SKM-1 treated with dmso at 0.1 percent for 144 hours (cell line): ENCODE measurements around the gene DPF1.

Experiments
- DNase-seq: peaks from one replicate; lab custom pipeline; 2025; ENCODE audit not compliant: unreplicated experiment; lab: John Stamatoyannopoulos, UW

Gene DPF1

DNA sequence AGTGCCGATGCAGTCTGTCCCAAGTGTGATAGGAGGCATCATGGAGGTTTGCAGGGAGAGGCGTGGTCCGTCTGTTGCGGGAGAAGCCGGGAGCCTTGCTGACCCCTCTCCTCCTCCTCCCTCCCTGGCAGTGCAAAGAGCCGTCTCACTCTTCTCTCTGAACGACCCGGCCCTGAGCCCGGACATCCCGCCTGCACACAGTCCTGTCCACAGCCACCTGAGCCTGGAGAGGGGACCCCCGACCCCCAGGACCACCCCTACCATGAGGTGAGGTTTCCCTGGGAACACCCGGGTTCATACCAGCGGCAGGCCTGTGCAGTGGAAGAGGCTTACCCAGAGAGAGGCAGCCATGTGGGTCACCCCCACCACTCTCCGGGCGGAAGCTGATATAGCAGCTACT, 22.3 kb downstream of the DPF1 start:
- no peak for DNase-seq

DNA sequence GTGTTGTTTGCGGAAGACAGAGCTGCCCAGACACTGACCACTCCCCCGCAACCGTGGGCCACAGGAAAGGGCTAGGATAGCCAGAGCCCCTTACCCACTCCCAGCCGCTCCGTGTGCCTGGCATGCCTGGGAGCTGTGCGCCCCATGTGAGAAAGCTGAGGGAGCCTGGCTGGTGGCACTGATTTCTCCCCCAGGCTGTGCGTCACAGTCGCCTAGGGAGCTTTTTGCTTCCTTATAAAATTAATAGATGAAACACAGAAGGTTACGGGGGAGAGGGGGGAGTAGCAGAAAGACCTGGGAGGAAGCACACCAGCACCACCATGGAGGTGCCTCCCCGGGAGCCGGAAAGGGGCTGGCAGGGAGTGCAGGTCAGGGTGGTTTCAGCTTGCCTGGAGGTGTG, 24.7 kb downstream of the DPF1 start:
- no peak for DNase-seq

DNA sequence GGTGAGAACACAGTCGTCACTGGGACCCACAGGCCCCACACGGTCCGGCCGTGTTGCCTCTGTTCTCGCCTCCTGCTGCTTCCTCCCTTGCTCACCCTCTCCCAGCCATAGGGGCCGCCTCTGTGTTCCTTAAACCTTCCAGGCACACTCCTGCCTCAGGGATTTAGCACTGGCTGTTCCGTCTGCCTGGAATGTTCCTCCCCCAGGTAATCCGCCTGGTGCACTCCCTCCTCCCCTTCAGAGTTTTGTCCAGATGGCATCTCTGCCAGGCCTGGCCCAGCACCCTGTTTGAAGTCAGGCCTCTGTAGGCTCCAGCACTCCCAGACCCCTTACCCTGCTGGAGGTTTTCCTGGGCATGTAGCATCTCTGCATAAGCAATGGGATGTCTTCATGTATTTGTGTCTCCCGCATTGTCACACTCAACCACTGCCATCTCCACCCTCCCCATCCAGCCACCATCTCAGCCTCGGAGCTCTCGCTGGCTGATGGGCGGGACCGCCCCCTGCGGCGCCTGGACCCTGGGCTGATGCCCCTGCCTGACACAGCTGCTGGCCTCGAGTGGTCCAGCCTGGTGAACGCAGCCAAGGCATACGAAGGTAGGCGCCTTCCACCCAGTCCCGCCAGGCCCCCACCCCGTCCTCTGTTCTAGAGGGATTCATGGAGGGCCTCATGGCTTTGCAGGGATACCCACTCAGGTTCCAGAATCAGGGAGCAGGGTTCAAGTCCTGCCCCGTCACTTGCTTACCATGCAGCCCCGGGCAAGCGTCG, 25.9 kb downstream of the DPF1 start:
- no peak for DNase-seq

DNA sequence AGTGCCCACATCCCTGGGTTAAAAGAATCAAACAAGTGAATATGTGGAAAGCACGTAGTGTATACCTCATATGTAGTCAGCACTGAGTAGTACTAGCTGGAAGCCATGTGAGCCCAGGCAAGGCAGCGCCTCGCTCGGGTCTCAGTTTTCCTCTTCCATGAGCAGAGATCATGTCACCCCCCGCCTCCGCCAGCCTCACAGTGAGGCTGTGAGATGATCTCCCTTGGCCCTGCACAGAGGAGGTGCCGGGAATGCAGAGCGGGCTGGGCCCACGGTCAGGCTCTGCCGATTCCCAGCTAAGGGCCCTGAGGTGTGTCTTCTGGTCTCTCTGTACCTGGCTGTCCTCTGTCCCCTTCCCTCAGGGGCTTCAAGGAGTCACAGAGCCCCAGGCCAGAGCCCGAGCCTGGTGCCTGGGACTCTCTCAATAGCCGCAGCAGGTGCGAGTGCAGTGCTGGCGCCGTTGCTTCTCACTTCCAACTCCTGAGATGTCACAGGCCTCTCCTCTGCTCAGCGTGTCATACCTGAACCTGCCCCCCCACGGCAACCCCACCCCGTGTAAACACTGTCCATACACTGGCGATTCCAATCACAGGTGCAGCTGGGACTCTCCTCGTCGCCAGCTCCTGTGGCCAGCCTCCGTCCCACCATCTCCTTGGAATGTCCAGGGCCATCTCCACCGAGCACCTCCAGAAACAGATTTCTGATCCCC, 26.9 kb downstream of the DPF1 start:
- DNase-seq, result no peak

DNA sequence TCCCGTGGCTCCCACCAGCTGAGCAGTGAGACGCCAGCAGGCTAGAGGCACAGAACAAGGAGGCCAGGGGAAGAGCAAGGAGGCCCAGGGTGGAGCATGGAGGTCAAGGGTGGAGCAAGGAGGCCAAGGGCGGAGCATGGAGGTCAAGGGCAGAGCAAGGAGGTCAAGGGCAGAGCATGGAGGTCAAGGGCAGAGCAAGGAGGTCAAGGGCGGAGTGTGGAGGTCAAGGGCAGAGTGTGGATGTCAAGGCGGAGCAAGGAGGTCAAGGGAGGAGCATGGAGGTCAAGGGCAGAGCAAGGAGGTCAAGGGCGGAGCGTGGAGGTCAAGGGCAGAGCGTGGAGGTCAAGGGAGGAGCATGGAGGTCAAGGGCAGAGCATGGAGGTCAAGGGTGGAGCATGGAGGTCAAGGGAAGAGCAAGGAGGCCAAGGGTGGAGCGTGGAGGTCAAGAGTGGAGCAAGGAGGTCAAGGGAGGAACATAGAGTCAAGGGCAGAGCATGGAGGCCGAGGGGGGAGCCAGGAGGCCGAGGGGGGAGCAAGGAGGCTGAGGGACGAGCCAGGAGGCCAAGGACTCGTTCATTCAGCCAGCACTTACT, 27.7 kb downstream of the DPF1 start:
- no peak for DNase-seq

DNA sequence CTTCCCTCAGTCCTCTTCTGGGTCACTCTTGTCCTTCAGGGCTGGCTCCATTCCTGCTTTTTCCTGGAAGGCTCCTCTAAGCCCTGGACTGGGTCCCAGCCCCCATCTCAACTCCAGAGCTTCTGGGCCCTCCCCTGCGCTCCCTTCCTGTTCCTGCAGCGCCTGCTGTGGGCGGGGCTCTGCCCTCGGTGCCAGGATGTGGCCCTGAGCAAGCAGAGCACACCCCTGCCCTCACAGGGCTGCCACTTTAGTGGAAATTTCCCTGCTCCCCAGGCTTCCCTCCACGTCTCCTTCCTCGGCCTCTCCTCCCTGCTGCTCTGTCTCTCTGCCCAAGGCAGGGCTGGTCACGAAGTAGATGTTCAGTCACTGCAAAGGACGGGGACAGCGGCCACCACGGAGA, 28.8 kb downstream of the DPF1 start:
- DNase-seq, result no peak

DNA sequence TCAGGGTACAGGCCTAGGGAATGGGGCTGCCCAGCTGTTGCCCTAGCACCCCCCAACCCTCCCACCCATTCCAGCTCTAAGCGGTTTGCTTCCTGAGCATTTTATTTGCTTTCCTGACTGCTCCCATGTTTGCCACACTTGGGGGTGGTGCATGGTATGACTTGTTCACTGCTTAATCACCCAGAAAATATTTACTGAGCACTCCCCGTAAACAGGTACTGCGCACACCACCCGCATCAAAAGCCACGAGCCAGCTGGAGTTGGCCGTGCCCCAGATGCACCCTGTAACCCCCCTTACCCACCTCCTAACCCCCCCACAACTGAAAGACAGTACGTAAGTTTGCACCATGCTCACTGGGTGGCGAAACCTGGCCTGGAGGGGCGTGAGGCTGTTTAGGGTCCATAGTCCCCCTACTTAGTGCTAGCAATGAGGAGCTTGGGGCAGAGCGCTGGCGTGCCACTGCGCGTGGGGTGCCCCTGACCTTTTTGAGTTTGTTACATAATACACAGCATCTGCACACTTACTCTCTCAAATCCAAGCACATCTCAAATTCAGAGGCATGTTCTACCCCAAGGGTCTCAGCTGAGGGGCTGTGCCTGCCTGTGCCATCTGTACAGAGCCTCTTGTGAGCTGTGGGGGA, 29.8 kb downstream of the DPF1 start:
- no peak for DNase-seq

DNA sequence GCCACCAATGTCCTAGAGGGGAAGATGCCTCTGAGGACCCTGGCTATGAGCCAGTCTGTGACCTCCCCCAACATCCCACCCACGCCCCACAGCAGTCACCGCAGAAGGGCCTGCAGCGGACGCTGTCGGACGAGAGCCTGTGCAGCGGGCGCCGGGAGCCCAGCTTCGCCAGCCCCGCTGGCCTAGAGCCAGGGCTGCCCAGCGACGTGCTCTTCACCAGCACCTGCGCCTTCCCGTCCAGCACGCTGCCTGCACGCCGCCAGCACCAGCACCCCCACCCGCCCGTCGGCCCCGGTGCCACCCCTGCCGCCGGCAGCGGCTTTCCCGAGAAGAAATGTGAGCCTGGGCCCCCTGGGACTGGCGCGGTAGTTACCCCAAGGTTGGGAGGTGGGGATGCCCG, 30.6 kb downstream of the DPF1 start:
- DNase-seq, result no peak

DNA sequence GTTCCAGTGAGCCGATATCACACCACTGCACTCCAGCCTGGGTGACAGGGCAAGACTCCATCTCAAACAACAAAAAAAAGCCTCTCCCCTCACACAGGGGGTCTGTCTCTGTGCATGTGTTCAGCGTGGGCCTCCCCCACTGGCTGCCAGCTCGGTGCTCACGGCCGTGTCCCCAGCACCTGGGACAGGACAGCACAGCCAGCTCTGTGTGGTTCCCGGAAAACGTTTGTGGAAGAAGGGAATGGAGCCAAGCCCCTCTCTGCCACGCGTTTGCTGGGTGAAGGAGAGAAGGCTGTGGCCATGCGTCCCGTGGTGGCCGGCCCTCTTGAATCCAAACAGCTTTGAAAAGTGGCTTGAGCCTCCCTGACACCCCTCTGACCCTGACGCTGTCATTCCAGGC, 32.3 kb downstream of the DPF1 start:
- DNase-seq, result no peak

DNA sequence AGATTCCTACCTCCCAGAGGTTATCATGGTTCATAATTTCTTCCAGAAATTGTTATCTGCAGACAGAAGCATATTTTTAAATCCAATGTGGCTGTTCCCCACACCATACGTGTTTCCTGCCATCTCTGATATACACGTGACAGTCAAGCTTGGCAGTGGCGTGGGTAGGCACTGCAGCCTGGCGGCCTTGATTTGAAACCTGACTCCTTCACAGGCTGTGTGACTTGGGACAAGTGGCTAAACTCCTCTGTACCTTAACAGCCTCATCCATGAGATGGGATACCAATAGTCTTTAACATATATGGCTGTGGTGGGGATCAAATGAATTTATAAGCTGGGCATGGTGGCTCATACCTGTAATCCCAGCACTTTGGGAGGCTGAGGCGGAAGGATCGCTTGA, 33.2 kb downstream of the DPF1 start:
- DNase-seq, result no peak

DNA sequence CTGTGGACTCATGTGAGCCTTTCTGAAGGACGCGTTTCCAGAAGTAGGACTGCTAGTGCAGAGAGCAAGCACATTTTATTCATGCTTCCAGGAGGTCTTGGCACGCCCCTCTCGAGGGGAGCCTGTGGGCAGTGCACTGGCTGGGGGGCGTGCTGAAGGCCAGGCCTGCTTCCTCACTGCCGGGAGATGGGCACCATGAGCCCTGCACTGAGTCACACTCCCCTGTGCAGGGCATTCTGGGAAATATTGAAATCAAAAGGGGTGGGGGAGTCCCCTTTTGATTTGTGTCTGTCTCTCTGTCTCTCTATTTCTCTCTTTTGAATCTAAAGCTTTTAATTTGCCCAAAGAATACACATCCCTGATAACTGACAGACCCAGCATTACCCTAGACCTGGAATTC, 34.0 kb downstream of the DPF1 start:
- no peak for DNase-seq

DNA sequence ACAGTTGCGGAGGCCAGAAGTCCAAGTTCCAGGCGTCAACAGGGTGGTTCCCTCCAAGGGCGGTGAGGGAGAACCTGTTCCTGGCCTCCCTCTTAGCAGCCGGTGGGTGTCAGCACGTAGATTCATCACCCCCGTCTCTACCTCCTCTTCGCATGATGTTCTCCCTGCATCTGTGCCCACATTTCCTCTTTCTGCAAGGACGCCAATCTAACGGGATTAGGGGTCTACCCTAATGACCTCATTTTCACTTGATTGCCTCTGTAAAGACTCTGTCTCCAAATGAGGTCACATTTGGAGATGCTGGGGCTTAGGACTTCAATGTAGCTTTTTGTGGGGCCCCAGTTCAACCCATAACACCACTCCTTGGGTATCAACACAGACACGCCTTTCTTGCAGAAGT, 38.5 kb downstream of the DPF1 start:
- no peak for DNase-seq

DNA sequence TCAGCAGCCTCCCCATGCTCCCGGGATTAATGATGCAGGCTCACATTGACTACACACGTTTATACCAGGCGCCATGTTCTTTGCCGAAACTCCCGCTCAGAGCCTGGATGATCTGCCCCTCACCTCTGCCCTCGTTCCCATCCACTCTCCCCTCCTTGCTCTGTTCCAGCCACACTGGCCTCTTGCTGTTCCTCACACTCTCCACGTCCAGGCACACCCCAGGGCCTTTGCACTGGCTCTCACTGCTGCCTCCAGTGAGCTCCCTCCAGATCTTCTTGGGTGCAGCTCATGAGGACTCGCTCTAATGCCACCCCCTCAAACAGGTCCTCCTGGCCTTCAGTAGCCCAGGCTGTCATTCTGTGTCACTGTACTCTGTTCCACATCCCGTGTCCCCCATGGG, 39.2 kb downstream of the DPF1 start:
- no peak for DNase-seq

DNA sequence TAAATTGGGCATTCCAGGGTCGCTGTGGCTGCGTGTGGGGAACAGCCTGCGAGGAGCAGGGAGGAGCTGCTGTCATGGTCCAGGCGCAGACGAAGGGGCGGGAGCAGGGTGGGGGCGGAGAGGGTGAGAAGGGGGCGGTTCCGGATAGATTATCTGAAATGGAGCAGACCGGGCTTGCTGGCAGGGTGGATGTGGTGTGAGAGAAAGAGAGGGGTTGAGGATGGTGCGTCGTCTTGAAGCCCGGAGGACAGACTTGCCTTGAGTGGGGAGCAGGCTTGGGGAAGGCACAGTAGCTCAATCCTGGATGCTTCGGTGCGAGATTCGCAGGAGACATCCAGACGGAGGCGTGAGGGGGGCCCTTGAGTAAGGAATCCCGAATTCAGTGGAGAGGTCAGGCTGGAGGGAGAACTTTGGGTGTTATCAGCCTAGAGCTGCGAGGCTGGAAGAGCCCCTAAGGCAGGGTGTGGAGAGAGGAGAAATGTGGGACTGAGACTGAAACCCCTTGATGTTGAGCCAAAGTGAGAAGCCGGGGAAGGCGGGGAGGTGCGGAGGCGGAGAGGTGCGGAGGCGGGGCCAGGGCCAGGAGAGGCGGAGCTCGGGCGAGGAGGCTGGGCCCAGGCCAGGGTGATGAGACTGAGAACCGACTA, 40.6 kb downstream of the DPF1 start:
- DNase-seq, result no peak

DNA sequence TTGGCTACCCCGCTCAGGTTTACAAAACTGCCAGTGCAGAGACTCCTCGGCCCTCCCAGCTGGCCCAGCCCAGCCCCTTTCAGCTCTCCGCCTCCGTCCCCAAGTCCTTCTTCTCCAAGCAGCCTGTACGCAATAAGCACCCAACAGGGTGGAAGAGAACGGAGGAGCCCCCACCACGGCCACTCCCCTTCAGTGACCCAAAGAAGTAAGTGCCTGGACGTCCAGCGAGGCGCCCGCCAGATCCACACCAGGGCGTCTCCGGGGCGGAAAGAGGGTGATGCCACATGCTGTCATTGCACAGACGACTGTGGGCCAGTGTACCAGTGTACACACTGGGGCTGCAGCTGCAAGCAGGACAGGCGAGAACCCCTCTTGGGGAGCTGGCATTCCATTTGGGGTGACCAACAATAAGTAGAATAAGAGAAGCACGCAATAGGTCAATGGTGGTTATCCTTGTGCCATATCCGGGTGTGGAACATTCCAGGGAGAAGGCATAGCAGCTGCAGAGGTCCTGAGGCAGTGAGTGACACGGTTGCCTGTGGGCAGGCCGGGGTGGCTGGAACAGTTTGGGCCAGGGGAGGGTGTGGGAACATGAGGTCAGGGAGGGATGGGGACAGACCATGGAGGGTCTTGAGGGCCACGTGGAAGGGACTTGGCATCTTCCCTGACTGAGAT, 41.3 kb downstream of the DPF1 start:
- DNase-seq, result no peak

DNA sequence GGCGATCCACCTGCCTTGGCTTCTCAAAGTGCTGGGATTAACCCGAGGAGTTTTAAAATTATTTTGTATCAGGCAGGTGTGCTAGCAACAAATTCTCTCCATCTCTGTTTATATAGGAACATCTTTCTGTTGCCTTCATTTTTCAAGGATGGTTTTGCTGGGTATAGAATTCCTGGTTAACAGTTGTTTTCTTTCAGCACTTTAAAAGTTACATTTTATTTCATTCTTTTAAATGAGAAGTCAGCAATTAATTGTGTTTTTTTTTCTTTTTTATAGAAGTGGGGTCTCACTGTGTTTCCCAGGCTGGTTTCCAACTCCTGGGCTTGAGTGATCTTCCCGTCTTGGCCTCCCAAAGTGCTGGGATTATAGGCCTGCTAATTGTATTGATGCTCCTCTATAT, 44.0 kb downstream of the DPF1 start:
- DNase-seq, result no peak

DNA sequence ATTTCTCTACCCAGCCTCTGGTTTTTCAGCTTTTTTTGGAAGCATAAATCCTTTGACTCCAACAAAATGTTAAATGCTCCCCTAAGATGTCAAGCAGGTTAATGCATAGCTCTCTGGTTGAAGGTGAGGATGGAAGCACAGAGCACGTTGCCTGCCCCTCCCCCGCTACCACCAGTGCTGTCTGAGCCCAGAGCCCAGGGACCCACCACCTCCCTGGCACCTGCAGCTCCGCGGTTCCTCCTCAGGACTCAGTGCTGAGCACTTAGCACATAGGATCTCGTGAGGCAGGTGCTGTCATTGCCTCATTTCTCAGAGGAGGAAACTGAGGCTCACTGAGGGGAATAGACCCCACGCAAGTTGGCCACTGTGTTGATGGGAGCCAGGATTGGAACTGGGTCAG, 48.6 kb downstream of the DPF1 start:
- no peak for DNase-seq

DNA sequence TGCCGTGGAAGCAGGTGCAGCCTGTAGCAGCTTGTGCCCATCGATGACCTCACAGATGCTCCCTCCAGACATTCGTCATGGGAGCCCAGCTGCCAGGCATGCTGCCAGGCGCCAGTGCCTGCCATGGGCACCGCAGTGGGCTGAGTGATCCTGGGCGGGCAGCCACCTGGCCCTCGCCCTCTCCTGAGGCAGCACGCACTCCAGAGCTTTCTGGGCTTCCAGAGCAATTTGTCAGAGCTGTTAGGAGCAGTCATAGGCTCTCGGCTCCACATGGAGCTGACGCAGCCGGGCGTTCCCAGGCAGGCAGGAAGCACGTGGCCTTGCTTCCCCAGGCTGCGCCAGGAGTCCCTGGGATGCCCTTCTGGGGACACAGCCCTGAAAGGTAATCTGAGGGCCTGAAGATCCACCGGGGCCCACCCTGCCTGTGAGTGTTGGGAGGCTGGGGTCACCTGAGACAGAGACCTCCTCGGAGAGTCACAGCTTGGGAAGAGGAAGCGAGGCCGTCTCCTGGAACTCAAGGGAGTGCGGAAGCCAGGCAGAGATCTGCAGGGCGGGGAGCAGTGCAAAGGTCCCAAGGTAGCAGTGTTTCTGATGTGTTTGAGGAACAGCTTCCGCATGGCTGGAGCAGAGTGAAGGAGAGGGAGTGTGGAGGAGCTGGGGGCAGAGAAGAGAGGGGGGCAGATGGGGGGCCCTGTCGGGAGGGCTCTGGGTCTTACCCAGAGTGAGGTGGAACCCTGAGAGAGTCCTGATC, 50.6 kb downstream of the DPF1 start:
- DNase-seq, result no peak

DNA sequence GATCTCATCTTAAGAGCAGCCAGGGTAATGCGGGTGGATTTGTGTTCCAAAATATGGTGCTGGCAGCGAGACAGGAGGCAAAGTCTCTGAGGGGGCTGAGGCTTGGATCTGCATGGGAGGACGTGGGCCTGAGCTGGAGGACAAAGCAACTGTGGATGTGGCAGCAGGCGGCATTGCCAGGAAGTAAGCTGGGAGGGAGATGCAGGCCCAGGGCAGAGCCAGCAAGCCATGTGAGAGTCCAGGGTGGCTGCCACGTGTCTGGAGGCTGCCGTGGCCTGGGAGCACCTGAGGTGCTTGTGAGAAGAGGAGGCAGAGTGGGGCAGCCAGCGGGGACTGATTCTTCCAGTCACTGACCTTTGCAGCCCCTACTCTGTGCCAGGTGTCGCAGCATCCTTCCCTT, 52.0 kb downstream of the DPF1 start:
- no peak for DNase-seq

DNA sequence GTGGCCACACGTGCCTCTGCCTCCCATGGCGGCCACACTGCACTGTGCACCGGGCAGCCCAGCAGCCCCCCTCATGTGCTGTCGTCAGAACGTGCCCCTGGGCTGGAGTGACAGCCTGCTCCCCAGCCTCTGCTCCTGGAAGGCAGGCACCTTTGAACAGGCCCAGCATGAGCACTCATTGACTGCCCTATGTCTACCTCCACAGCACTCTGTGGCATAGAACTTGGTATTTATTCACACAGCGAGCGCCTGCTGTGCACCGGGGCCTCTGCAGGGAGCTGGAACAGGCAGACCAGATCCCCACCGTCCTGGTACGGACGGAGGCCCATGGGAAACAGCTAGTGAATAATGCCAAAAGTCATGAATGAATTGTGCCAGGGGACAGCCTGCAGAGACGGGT, 53.7 kb downstream of the DPF1 start:
- no peak for DNase-seq
